Erythroblast (primary cell): ENCODE measurements around the gene PRMT6.

Experiments used
- GATA1 ChIP-seq: IDR thresholded peaks from 2 replicates; pipeline ENCODE4 v1.6.1; 2011; ENCODE audit warnings: low read depth, mild to moderate bottlenecking, control low read depth, low read length, moderate library complexity
- POLR2A ChIP-seq: IDR thresholded peaks from 2 replicates; pipeline ENCODE4 v1.6.1; 2011; ENCODE audit warnings: mild to moderate bottlenecking, low read length

DNA sequence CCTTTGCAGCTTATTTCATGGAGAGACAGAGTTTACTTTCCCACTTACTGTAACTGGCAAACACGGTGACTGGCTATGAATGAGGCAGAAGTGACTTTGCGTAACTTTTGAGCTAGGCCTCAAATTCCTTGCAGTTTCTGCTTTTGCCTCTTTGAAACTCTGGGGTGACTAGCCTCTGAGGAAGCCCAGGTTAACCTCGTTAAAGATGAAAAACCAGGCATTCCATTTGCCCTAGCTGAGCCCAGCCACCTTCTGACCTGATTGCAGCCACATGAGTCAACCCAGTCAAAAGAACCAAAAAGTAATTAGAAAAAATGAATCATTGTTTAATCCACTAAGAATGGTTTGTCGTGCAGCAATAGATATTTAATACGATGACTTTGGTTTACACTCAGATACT lies 20.4 kb downstream of the PRMT6 start:
- TF ChIP-seq POLR2A (no peak), GATA1 (no peak)
